Measurements from ENCODE around the gene FAM53A.

Gene FAM53A

GRCh38 chr4:1616557-1616930, 67.6 kb downstream of the FAM53A start:
- CTCF ChIA-PET: interaction anchor here (0.6 kb wide), 1 partner anchor 73 kb away, joined by 6 read pairs; no protein-coding TSS in a partner anchor

GRCh38 chr4:1615786-1616556, 68.1 kb downstream of the FAM53A start:
- ChIA-PET POLR2A (no interaction called here), CTCF (interaction anchor here (0.6 kb wide), 1 partner anchor 74 kb away, joined by 6 read pairs; no protein-coding TSS in a partner anchor)
- Histone ChIP-seq H3K27ac (ENCODE audit: extremely low read depth, low read depth, low read length) (no peak overlapping the region), H3K9me3 (ENCODE audit: control insufficient read depth, insufficient read depth, low read depth, low read length) (no peaks in the 10 kb centered on the region), H3K4me1 (ENCODE audit: control insufficient read depth, insufficient read depth, low read length) (no peaks in the 10 kb centered on the region), H3K36me3 (ENCODE audit: control insufficient read depth in 2 of 2, insufficient read depth in 1 of 2, low read length in 2 of 2) (no peaks in the 10 kb centered on the region), H3K4me3 (ENCODE audit: low read depth, low read length) (no peak overlapping the region)
- no peak for TF ChIP-seq SP2 (tag by site-specific recombination; IDR thresholded peaks at IDR 0.05)
- no peak for TF ChIP-seq SP7 (tag by site-specific recombination; IDR thresholded peaks at IDR 0.05)
- no peak for TF ChIP-seq ZNF416 (tag by site-specific recombination; IDR thresholded peaks at IDR 0.05)
- no peak for TF ChIP-seq ZNF324 (tag by site-specific recombination; IDR thresholded peaks at IDR 0.05)
- TF ChIP-seq PRDM6 (tag by site-specific recombination; IDR thresholded peaks at IDR 0.05): no peak
- TF ChIP-seq ZNF704 (tag by site-specific recombination; IDR thresholded peaks at IDR 0.05): no peak
- no peak for TF ChIP-seq SALL2 (tag by site-specific recombination; IDR thresholded peaks at IDR 0.05; ENCODE audit: borderline replicate concordance)
- no peak for TF ChIP-seq ZNF580 (tag by site-specific recombination; IDR thresholded peaks at IDR 0.05)
- no peak for TF ChIP-seq ZNF837 (tag by site-specific recombination; IDR thresholded peaks at IDR 0.05)
- no peak for TF ChIP-seq ZBTB1 (tag by site-specific recombination; IDR thresholded peaks at IDR 0.05)

More at GRCh38 chr4:1616557-1616930, 67.6 kb downstream of the FAM53A start:
- Histone ChIP-seq H3K27ac (ENCODE audit: extremely low read depth, low read depth, low read length) (no peak overlapping the region), H3K4me3 (ENCODE audit: low read depth, low read length) (no peak overlapping the region), H3K4me1 (ENCODE audit: control insufficient read depth, insufficient read depth, low read length) (no peaks in the 10 kb centered on the region), H3K36me3 (ENCODE audit: control insufficient read depth in 2 of 2, insufficient read depth in 1 of 2, low read length in 2 of 2) (no peaks in the 10 kb centered on the region), H3K9me3 (ENCODE audit: control insufficient read depth, insufficient read depth, low read depth, low read length) (no peaks in the 10 kb centered on the region)
- POLR2A ChIA-PET: no interaction called here
- TF ChIP-seq WT1 (tag by site-specific recombination; IDR thresholded peaks at IDR 0.05) (no peak), ZNF391 (tag by site-specific recombination; IDR thresholded peaks at IDR 0.05; ENCODE audit: borderline replicate concordance, low read depth) (no peak), ZNF175 (tag by site-specific recombination; IDR thresholded peaks at IDR 0.05) (no peak), ZFP37 (tag by site-specific recombination; IDR thresholded peaks at IDR 0.05) (no peak), ZNF423 (tag by site-specific recombination; IDR thresholded peaks at IDR 0.05) (no peak), ZSCAN4 (tag by site-specific recombination; IDR thresholded peaks at IDR 0.05) (no peak), HOXA7 (CRISPR knock-in tag; IDR thresholded peaks at IDR 0.05; ENCODE audit: borderline replicate concordance) (no peak), ZBTB10 (tag by site-specific recombination; IDR thresholded peaks at IDR 0.05) (no peak), KLF17 (tag by site-specific recombination; IDR thresholded peaks at IDR 0.05) (no peak), ZNF548 (tag by site-specific recombination; IDR thresholded peaks at IDR 0.05) (no peak), HOXD13 (CRISPR knock-in tag; IDR thresholded peaks at IDR 0.05; ENCODE audit: borderline replicate concordance) (no peak), ZXDB (tag by site-specific recombination; IDR thresholded peaks at IDR 0.05) (no peak), GLIS1 (tag by site-specific recombination; IDR thresholded peaks at IDR 0.05) (no peak), OVOL3 (tag by site-specific recombination; IDR thresholded peaks at IDR 0.05) (no peak), ZNF645 (tag by site-specific recombination; IDR thresholded peaks at IDR 0.05) (no peak)

All from HEK293 (cell line).